Sigmoid colon (tissue), 4 donors: ENCODE measurements around the gene CD93.

ENCODE experiments used
- CTCF ChIP-seq, 4 experiments: fragments of 450-650 bp in 3 of 4; fragments of 200-600 bp in 1 of 4; IDR thresholded peaks; one replicate each; pipeline ENCODE4 v1.5.1; 2016 to 2019; ENCODE audit warnings: antibody characterized with exemption in 4 of 4, mild to moderate bottlenecking in 3 of 4, moderate library complexity in 2 of 4
- EP300 ChIP-seq, 4 donors: sonication (generic); formaldehyde crosslinking; IDR thresholded peaks; one replicate each; pipeline ENCODE4 v1.6.1; 2017; ENCODE audit warnings: antibody characterized with exemption in 4 of 4
- POLR2A ChIP-seq, 2 donors: fragments of 450-650 bp; IDR thresholded peaks; one replicate each; pipeline ENCODE4 v1.6.1; 2016; ENCODE audit warnings: antibody characterized with exemption in 2 of 2, mild to moderate bottlenecking in 2 of 2, moderate library complexity in 2 of 2
- POLR2AphosphoS5 ChIP-seq, 4 donors: sonication (generic); formaldehyde crosslinking; IDR thresholded peaks; one replicate each; pipeline ENCODE4 v1.6.1; 2017; ENCODE audit warnings: antibody characterized with exemption in 4 of 4

DNA sequence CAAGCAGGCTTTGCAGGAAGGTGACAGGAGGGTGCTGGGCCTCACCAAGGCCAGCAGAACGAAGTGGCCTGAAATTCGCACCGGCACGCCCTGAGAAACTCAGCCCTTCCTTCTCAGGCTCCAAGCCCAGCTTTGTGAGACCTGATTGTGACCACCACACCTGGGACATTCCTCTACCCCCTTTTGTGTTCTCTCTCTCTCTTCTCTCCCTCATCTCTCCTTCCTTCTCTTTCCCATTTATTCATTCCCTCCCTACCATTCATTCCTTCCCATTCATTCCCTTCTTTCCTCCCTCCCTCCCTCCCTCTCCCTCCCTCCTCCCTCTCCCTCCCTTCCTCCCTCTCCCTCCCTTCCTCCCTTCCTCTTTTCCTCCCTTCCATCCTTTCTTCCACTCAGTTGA is 8.8 kb downstream of the CD93 start:
- no peak for TF ChIP-seq CTCF (IDR thresholded peaks at IDR 0.05)
- no peak for TF ChIP-seq POLR2AphosphoS5 (IDR thresholded peaks at IDR 0.05)
- no peak for TF ChIP-seq POLR2A (IDR thresholded peaks at IDR 0.05)
- TF ChIP-seq EP300 (IDR thresholded peaks at IDR 0.05), result no peak
